ENCODE measurements around the gene CCND2.
"Not testable (repeated sequence)": the region's sequence is repeated elsewhere in the genome, so short reads cannot be mapped to it uniquely, and the experiment has no call there.

The CCND2 gene

DNA sequence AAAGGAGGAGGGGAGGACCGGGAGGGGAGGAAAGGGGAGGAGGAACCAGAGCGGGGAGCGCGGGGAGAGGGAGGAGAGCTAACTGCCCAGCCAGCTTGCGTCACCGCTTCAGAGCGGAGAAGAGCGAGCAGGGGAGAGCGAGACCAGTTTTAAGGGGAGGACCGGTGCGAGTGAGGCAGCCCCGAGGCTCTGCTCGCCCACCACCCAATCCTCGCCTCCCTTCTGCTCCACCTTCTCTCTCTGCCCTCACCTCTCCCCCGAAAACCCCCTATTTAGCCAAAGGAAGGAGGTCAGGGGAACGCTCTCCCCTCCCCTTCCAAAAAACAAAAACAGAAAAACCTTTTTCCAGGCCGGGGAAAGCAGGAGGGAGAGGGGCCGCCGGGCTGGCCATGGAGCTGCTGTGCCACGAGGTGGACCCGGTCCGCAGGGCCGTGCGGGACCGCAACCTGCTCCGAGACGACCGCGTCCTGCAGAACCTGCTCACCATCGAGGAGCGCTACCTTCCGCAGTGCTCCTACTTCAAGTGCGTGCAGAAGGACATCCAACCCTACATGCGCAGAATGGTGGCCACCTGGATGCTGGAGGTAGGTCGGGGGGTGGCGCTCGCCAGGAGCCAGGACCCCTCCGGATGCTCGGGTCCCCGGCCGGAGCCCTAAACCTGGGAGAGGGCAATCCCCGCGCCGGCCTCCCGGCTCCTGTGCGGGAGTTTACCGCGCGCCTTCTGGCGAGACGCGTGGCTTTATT is at the start of gene CCND2:
Gene CCND2 (plus strand): TSS at position 111 of the 744 bp plus-strand sequence. CDS start 279 bp downstream, at position 390.
- DNase-seq (ENCODE audit: low spot score in 2 of 2) (peak; percentile 20 to 52), ATAC-seq (ENCODE audit: low read depth) (peak; percentile 5)
- peaks cover 38% of the 10 kb centered on the region for H3K4me1 Mint-ChIP-seq
- peaks cover 8% of the 10 kb centered on the region for H3K36me3 Mint-ChIP-seq
- peak within 1 kb of the TSS; percentile 100 for H3K27ac Mint-ChIP-seq
- peak within 1 kb of the TSS; percentile 97 for H3K4me3 Mint-ChIP-seq
- no peaks in the 10 kb centered on the region for H3K9me3 Mint-ChIP-seq
- no peaks in the 10 kb centered on the region for H3K27me3 Mint-ChIP-seq

DNA sequence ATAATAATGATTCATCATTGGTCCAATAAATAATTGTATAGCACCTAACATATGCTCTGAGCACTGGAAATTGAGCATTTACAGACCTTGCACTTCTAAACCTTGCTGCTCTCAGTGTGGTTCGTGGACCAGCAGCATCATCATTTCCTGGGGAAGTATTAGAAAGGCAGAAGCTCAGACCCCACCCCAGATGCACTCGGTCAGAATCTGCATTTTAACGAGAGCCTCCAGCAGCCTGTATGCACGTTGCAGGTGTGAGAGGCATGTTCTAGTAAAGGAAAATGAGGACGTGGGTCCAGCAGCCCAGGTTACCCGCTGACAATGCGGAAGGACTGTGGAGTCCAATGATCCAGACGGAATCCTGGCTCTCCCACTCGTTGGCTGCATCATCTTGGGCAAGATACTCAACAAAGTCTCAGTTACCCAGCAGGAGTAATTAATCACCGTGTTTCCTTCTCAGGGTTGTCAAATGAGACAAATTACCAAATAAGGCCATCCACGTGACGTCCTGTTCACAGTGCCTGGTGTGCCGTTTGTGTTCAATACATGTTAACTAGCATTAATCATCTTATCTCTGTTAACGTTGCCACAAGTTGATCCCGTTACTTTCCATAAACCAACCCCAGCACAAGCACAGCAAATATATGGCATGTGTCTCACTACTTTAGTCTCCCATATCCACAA is 49.2 kb upstream of the CCND2 start:
- peak; percentile 62 for ATAC-seq (ENCODE audit: low read depth)
- peaks cover 22% of the 10 kb centered on the region for H3K4me1 Mint-ChIP-seq
- no peaks in the 10 kb centered on the region for H3K27me3 Mint-ChIP-seq
- H3K4me3 Mint-ChIP-seq: peak overlapping the region; percentile 19
- peak overlapping the region; percentile 62 for H3K27ac Mint-ChIP-seq
- H3K9me3 Mint-ChIP-seq: no peaks in the 10 kb centered on the region
- H3K36me3 Mint-ChIP-seq: no peaks in the 10 kb centered on the region
- DNase-seq (ENCODE audit: low spot score in 2 of 2): no peak

DNA sequence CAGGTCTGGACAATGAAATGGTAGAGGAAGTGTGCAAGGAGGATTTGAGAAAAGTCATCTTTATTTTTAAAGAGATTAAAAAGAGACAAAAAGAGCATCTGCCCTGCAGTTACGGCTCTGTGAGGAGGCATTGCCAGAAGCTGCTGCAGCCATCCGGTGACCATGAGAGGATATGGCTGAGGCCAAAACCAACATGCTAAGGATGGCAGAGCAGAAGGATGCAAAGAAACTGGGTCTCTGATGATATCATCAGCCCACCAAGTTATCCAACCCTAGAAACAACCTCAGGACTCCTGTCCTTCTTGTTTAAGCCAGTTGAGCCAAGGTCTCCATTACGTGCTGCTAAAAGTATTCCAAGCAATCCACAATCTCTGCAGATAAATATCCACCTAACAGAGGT is 48.0 kb upstream of the CCND2 start:
- no peak for ATAC-seq (ENCODE audit: low read depth)

DNA sequence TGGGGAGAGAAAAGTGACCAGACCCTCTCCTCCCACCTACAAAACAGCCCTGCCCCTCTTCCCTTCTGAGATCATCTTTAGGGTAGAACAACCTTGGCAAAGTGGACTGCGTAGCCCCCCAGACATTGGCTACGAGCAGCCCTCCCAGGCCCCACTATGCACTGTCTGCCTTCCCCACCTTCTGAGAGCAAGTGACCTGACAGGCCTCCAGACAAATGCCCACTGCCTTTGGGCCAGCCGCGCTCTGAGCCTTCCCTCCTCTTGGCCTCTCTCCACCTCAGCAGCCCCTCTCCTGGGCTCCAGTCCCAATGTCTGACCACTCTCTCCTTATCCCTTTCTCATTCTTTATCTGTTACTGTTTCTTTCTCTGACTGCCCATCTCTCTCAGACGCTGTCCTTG is 46.5 kb upstream of the CCND2 start:
- Mint-ChIP-seq H3K36me3 (no peaks in the 10 kb centered on the region), H3K9me3 (no peaks in the 10 kb centered on the region), H3K27ac (peak overlapping the region; percentile 33), H3K4me1 (peaks cover 22% of the 10 kb centered on the region), H3K27me3 (peaks cover 2% of the 10 kb centered on the region), H3K4me3 (no peak overlapping the region)
- ATAC-seq (ENCODE audit: low read depth): no peak
- no peak for DNase-seq (ENCODE audit: low spot score in 2 of 2)

More for the DNA sequence above, 48.0 kb upstream of the CCND2 start:
- Mint-ChIP-seq H3K27me3 (no peaks in the 10 kb centered on the region), H3K36me3 (no peaks in the 10 kb centered on the region), H3K4me1 (peaks cover 22% of the 10 kb centered on the region), H3K9me3 (no peaks in the 10 kb centered on the region), H3K4me3 (no peak overlapping the region), H3K27ac (no peak overlapping the region)
- DNase-seq (ENCODE audit: low spot score in 2 of 2): no peak

DNA sequence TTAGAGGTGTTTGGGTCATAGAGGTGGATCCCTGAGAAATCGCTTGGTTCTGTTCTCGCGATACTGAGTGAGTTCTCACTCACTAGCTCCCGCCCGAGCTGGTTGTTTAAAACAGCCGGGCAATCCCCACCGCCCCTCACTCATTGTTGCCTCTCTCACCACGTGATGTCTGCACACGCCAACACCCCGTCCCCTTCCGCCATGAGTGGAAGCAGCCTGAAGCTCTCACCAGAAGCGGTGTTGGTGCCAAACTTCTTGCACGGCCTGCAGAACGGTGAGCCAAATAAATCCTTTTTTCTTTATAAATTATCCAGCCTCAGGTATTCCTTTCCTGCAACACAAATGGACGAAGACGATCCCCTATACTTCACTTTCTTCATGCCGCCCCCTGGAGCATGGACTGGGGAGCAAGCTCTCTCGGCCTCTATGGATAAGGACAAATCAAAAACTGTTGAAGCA is 45.4 kb upstream of the CCND2 start:
- no peak for DNase-seq (ENCODE audit: low spot score in 2 of 2)
- no peak overlapping the region for H3K27ac Mint-ChIP-seq
- H3K4me1 Mint-ChIP-seq: peaks cover 22% of the 10 kb centered on the region
- H3K4me3 Mint-ChIP-seq: no peak overlapping the region
- H3K36me3 Mint-ChIP-seq: no peaks in the 10 kb centered on the region
- H3K9me3 Mint-ChIP-seq: no peaks in the 10 kb centered on the region
- no peak for ATAC-seq (ENCODE audit: low read depth)
- peaks cover 2% of the 10 kb centered on the region for H3K27me3 Mint-ChIP-seq

DNA sequence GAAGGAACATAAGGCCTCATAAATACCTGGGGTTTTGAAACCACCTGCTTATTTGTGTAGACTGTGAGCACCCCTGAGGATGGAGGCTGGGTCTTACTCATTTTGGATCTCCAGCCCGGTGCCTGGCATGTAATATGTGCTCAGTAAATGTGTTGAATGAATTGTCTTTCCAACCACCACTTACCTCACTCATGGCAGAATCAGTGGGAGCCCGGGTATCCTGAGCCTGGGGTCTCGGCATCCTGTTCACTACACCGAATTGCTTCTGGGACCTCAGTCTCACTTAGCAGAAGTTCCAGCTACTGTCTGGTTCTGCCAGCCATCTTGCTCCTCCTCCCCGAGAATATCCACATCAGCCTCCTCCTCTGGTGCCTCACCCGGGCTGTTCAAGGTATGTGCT is 43.0 kb upstream of the CCND2 start:
- Mint-ChIP-seq H3K9me3 (peaks cover 4% of the 10 kb centered on the region), H3K27ac (no peak overlapping the region), H3K4me3 (no peak overlapping the region), H3K4me1 (peaks cover 6% of the 10 kb centered on the region), H3K27me3 (peaks cover 2% of the 10 kb centered on the region), H3K36me3 (no peaks in the 10 kb centered on the region)
- no peak for ATAC-seq (ENCODE audit: low read depth)
- DNase-seq (ENCODE audit: low spot score in 2 of 2): no peak

DNA sequence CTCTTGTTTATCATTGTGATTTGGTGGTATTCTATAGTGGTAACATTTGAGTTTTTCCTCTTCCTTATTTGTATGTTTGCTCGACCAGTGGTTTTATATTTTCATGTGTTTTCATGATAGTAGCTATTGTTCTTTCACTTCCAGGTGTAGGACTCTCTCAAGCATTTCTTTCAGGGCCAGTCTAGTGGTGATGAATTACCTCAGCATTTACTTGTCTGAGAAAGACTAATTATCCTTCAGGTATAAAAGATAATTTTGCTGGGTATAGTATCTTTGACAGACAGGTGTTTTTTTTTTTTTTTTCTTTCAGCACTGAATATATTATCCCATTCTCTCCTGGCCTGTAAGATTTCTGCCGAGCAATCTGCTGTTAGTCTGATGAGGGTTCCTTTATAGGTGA is 35.0 kb upstream of the CCND2 start:
- Mint-ChIP-seq H3K27me3 (peaks cover 6% of the 10 kb centered on the region), H3K9me3 (peaks cover 24% of the 10 kb centered on the region), H3K4me1 (peaks cover 7% of the 10 kb centered on the region), H3K36me3 (peaks cover 13% of the 10 kb centered on the region), H3K4me3 (no peak overlapping the region), H3K27ac (no peak overlapping the region)
- DNase-seq (ENCODE audit: low spot score in 2 of 2): no peak
- ATAC-seq (ENCODE audit: low read depth): no peak

DNA sequence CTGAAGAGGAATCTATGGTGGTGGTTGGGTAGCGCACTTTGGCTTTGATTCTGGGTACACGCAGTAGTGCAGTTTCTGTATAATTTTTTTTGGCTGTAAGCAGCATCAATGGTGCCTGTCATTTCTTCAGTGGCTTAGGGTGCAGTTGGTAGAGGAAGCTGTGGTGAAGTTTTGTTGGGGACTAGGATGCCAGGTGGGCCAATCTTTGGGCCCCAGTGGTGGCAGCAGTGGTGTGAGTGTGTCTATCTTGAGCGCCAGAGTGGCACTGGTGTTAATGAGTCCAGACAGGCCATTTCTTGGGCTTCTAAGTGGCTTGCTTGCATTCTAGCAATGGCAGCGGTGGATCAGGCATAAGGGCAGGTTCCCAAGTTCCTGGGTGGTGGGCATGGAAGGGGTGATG is 33.8 kb upstream of the CCND2 start:
- Mint-ChIP-seq H3K27ac (no peak overlapping the region), H3K4me1 (peaks cover 12% of the 10 kb centered on the region), H3K4me3 (no peak overlapping the region), H3K9me3 (peaks cover 24% of the 10 kb centered on the region), H3K36me3 (peaks cover 13% of the 10 kb centered on the region), H3K27me3 (peaks cover 10% of the 10 kb centered on the region)
- no peak for ATAC-seq (ENCODE audit: low read depth)
- no peak for DNase-seq (ENCODE audit: low spot score in 2 of 2)

DNA sequence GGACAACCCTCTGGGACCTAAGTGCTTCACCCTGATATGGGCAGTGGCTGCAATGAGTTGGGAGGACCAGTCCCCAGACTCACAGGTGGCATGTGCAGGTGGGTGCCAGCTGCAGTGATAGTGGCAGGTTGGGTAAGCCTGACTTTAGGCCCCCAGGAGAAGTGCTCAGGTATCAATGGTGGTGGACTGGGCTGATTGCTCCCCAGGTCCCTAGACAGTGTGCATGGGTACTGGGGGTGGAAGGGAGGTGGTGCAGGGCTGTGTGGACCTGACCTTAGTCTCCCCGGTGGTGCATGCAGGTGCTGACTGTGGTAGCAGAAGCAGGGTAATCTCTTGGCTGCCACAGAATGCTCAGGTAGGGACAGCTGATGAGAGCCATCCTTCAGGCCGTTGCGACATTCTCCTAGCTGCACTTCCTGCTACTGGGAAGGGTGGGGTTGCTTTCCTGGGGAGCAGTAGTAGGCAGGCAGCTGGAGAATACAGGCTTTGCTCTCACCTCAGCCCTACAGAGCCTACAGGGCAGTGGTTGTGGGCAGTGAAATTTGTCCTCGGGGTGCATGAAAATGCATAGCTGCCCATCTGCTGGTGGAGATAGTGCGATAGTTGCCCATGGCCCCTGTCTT is 33.3 kb upstream of the CCND2 start:
- Mint-ChIP-seq H3K27me3 (peaks cover 10% of the 10 kb centered on the region), H3K27ac (no peak overlapping the region), H3K9me3 (peaks cover 22% of the 10 kb centered on the region), H3K4me1 (peaks cover 12% of the 10 kb centered on the region), H3K36me3 (peaks cover 13% of the 10 kb centered on the region), H3K4me3 (no peak overlapping the region)
- ATAC-seq (ENCODE audit: low read depth) (no peak), DNase-seq (ENCODE audit: low spot score in 2 of 2) (no peak)

DNA sequence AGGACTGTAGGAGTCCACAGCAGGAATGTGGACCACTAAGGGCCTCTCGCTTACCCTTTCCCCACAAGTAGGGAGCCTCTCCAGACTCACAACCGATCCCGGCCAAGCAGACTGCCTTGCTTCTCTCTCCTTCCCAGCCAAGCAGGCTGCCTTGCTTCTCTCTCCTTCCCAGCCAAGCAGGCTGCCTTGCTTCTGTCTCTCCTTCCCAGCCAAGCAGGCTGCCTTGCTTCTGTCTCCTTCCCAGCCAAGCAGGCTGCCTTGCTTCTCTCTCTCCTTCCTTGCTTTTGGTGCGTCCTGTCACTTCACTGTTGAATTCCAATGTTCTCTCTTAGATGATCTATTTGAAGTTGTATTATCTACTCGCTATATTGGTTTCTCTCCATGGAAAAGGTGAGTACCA is 32.6 kb upstream of the CCND2 start:
- H3K27me3 Mint-ChIP-seq: peaks cover 10% of the 10 kb centered on the region
- H3K4me3 Mint-ChIP-seq: no peak overlapping the region
- H3K4me1 Mint-ChIP-seq: peaks cover 13% of the 10 kb centered on the region
- peaks cover 13% of the 10 kb centered on the region for H3K36me3 Mint-ChIP-seq
- ATAC-seq (ENCODE audit: low read depth) (no peak), DNase-seq (ENCODE audit: low spot score in 2 of 2) (no peak)
- H3K9me3 Mint-ChIP-seq: peaks cover 21% of the 10 kb centered on the region
- H3K27ac Mint-ChIP-seq: peak overlapping the region; percentile 49

DNA sequence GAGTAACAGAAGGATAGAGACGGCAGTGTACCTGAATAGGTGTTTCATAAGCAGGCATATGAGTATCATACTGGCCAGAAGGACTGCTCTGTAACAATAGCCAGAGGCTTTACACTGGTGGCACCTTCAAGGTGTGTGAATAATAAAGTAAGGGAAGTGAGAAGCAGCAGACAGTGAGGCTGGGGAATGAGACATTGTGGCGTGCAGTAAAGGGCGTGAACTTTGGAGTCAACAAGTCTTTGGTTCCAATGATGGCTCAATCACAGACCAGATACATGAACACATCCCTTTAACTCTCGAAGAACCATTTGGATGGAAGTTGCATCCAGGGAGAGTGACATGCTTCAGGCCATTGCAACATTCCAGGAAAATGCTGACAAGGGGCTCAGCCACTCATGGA is 32.0 kb upstream of the CCND2 start:
- no peak overlapping the region for H3K4me3 Mint-ChIP-seq
- peaks cover 16% of the 10 kb centered on the region for H3K4me1 Mint-ChIP-seq
- H3K9me3 Mint-ChIP-seq: peaks cover 21% of the 10 kb centered on the region
- peak overlapping the region; percentile 49 for H3K27ac Mint-ChIP-seq
- DNase-seq (ENCODE audit: low spot score in 2 of 2): no peak
- H3K27me3 Mint-ChIP-seq: peaks cover 10% of the 10 kb centered on the region
- H3K36me3 Mint-ChIP-seq: peaks cover 13% of the 10 kb centered on the region
- no peak for ATAC-seq (ENCODE audit: low read depth)

DNA sequence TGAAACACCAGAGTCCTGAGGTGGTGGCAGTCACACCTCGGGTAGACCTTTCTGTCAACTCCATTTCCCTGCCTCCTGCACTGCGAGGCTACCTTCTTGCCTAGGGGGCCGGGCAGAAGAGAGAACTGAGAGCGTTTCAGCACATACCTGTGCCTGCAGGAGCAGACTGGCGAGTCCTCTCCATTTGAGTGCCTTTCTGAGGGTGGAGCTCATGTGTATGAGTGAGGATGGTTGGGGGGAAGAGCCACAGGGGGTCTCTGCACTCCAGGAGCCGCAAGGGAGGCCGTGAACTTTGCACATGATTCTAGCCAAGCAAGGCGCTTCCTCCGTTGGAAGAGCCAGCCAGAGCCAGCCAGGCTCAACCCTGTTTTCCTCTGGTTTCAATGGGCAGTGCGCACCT is 31.0 kb upstream of the CCND2 start:
- no peak for DNase-seq (ENCODE audit: low spot score in 2 of 2)
- Mint-ChIP-seq H3K27ac (no peak overlapping the region), H3K4me1 (peaks cover 16% of the 10 kb centered on the region), H3K9me3 (peaks cover 14% of the 10 kb centered on the region), H3K4me3 (no peak overlapping the region), H3K27me3 (peaks cover 10% of the 10 kb centered on the region), H3K36me3 (peaks cover 8% of the 10 kb centered on the region)
- ATAC-seq (ENCODE audit: low read depth): no peak

DNA sequence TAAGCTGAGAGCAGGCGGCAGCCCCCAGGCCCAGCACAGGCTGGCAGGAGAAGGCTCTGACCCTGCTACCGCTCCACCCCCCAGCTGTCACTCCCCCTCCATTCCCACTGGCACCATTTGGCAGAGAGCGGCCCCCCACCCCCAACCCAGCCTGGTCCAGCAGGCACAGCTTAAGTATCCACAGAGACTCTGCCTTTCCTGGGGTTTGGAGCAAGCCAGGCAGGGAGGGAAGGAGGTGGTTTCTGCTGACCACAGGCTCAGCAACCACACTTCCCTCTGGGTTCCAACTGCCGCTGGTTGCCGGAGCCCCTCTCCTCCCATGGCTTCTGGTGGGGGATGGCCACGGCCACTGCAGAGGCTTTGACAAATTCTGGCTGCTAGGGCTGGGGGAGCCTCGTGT is 30.5 kb upstream of the CCND2 start:
- Mint-ChIP-seq H3K36me3 (peaks cover 7% of the 10 kb centered on the region), H3K27ac (no peak overlapping the region), H3K4me1 (peaks cover 16% of the 10 kb centered on the region), H3K9me3 (peaks cover 12% of the 10 kb centered on the region), H3K27me3 (peaks cover 10% of the 10 kb centered on the region), H3K4me3 (no peak overlapping the region)
- ATAC-seq (ENCODE audit: low read depth) (no peak), DNase-seq (ENCODE audit: low spot score in 2 of 2) (no peak)

DNA sequence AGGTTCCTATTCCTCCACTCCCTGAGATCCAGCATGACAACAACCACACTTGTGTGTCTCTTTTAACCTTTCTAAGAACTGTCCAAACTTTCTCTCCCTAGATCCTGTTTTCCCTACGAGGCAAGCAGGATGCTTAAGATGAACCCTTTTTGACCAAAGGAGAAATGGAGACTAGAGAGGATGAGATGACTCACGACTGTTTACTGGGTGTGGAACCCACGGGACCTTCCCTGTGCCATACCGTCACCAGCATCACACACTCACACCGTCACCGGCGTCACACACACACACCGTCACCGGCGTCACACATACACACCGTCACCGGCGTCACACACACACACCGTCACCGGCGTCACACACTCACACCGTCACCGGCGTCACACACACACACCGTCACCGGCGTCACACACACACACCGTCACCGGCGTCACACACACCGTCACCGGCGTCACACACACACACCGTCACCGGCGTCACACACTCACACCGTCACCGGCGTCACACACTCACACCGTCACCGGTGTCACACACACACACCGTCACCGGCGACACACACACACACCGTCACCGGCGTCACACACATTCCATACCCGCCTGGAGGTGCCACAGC is 30.0 kb upstream of the CCND2 start:
- Mint-ChIP-seq H3K27ac (peak overlapping the region; percentile 13), H3K4me1 (peaks cover 14% of the 10 kb centered on the region), H3K27me3 (peaks cover 10% of the 10 kb centered on the region)
- not testable (repeated sequence) for ATAC-seq (ENCODE audit: low read depth); H3K36me3 Mint-ChIP-seq; H3K9me3 Mint-ChIP-seq; H3K4me3 Mint-ChIP-seq; DNase-seq (ENCODE audit: low spot score in 2 of 2)

Measured in memory B cell (primary cell).